DOHH2 (cell line): Measurements from ENCODE around the gene SPTBN4.

Source experiments
- H3F3A ChIP-seq: fragments of 200-600 bp; sonication (generic), shearing (Covaris generic); 2 replicates; pipeline ENCODE4 v1.6.0; 2016; ENCODE audit warnings: antibody characterized with exemption, mild to moderate bottlenecking; ENCODE audit not compliant: control insufficient read depth, insufficient read depth
- H3K27ac ChIP-seq: fragments of 200-600 bp; sonication (generic); 2 replicates; pipeline ENCODE4 v1.5.1; 2014; ENCODE audit warnings: low read depth, mild to moderate bottlenecking, low read length, moderate library complexity
- H3K27me3 ChIP-seq: fragments of 200-600 bp; sonication (generic); 2 replicates; pipeline ENCODE4 v1.6.1; 2014; ENCODE audit warnings: mild to moderate bottlenecking, low read length, mixed read lengths; ENCODE audit not compliant: control insufficient read depth
- H3K36me3 ChIP-seq: fragments of 200-600 bp; sonication (generic); 2 replicates; pipeline ENCODE4 v1.6.1; 2014; ENCODE audit warnings: mild to moderate bottlenecking, low read length, moderate library complexity, mixed read lengths; ENCODE audit not compliant: control insufficient read depth
- H3K4me1 ChIP-seq: fragments of 200-600 bp; sonication (generic); 2 replicates; pipeline ENCODE4 v1.6.1; 2014; ENCODE audit warnings: mild to moderate bottlenecking, low read length, mixed read lengths; ENCODE audit not compliant: control insufficient read depth
- H3K4me2 ChIP-seq: fragments of 200-600 bp; sonication (generic); 2 replicates; pipeline ENCODE4 v1.6.0; 2014; ENCODE audit warnings: mild to moderate bottlenecking, low read length, moderate library complexity
- H3K4me3 ChIP-seq: fragments of 200-600 bp; sonication (generic); 2 replicates; pipeline ENCODE4 v1.5.1; 2014; ENCODE audit warnings: mild to moderate bottlenecking, low read length, mixed read lengths
- H3K79me2 ChIP-seq: fragments of 200-600 bp; sonication (generic); 2 replicates; pipeline ENCODE4 v1.6.1; 2014; ENCODE audit warnings: mild to moderate bottlenecking, low read length, mixed read lengths; ENCODE audit not compliant: control insufficient read depth
- H3K9me2 ChIP-seq: fragments of 200-600 bp; sonication (generic); replicated peaks from 2 replicates; pipeline ENCODE4 v1.6.1; 2014; ENCODE audit warnings: mild to moderate bottlenecking, low read length, mixed read lengths; ENCODE audit not compliant: control insufficient read depth
- H3K9me3 ChIP-seq: fragments of 200-600 bp; sonication (generic); 2 replicates; pipeline ENCODE4 v1.6.1; 2014; ENCODE audit warnings: antibody characterized with exemption, low read length, mixed read lengths; ENCODE audit not compliant: control insufficient read depth, insufficient read depth
- H4K20me1 ChIP-seq: fragments of 200-600 bp; sonication (generic); 2 replicates; pipeline ENCODE4 v1.6.0; 2014; ENCODE audit warnings: low read depth, mild to moderate bottlenecking, antibody characterized with exemption, low read length, moderate library complexity; ENCODE audit not compliant: control insufficient read depth, insufficient read depth
- CTCF ChIP-seq: fragments of 200-600 bp; sonication (generic); IDR thresholded peaks from one replicate; pipeline ENCODE4 v1.5.1; 2014; ENCODE audit warnings: antibody characterized with exemption, mild to moderate bottlenecking, low read depth, low read length; ENCODE audit not compliant: poor library complexity, severe bottlenecking
- EZH2phosphoT487 ChIP-seq: fragments of 200-600 bp; sonication (generic); IDR thresholded peaks from 2 replicates; pipeline ENCODE4 v1.6.1; 2017; ENCODE audit warnings: borderline replicate concordance, mild to moderate bottlenecking, antibody characterized with exemption, low read length, moderate library complexity, mixed read lengths

Gene SPTBN4

GRCh38 chr19:40446263-40446784, 20.5 kb upstream of the SPTBN4 start:
- H3F3A ChIP-seq = peaks cover 5% of the 10 kb centered on the region
- no peaks in the 10 kb centered on the region for H3K27me3 ChIP-seq
- no peaks in the 10 kb centered on the region for H3K9me3 ChIP-seq
- no peaks in the 10 kb centered on the region for H4K20me1 ChIP-seq
- H3K9me2 ChIP-seq = no peaks in the 10 kb centered on the region
- peaks cover 18% of the 10 kb centered on the region for H3K4me1 ChIP-seq
- TF ChIP-seq CTCF (no peak), EZH2phosphoT487 (no peak)
- H3K36me3 ChIP-seq = peaks cover 16% of the 10 kb centered on the region
- no peak overlapping the region for H3K27ac ChIP-seq
- H3K79me2 ChIP-seq = peaks cover 23% of the 10 kb centered on the region
- no peak overlapping the region for H3K4me2 ChIP-seq
- no peak overlapping the region for H3K4me3 ChIP-seq

GRCh38 chr19:40449506-40449905, 17.3 kb upstream of the SPTBN4 start:
- H4K20me1 ChIP-seq = no peaks in the 10 kb centered on the region
- no peak overlapping the region for H3K27ac ChIP-seq
- H3K4me2 ChIP-seq = no peak overlapping the region
- no peak overlapping the region for H3K4me3 ChIP-seq
- no peaks in the 10 kb centered on the region for H3K9me3 ChIP-seq
- no peaks in the 10 kb centered on the region for H3F3A ChIP-seq
- H3K9me2 ChIP-seq = no peaks in the 10 kb centered on the region
- TF ChIP-seq CTCF (no peak), EZH2phosphoT487 (no peak)
- H3K79me2 ChIP-seq = no peaks in the 10 kb centered on the region
- peaks cover 6% of the 10 kb centered on the region for H3K4me1 ChIP-seq
- no peaks in the 10 kb centered on the region for H3K36me3 ChIP-seq
- H3K27me3 ChIP-seq = no peaks in the 10 kb centered on the region

- H3K79me2 ChIP-seq = no peaks in the 10 kb centered on the region
- H3K4me3 ChIP-seq = no peak overlapping the region
- H3K9me3 ChIP-seq = no peaks in the 10 kb centered on the region
- no peaks in the 10 kb centered on the region for H3K36me3 ChIP-seq
- H3K27ac ChIP-seq = no peak overlapping the region
- H3K4me1 ChIP-seq = no peaks in the 10 kb centered on the region
- H3K4me2 ChIP-seq = no peak overlapping the region
- H3K27me3 ChIP-seq = no peaks in the 10 kb centered on the region
- no peaks in the 10 kb centered on the region for H3F3A ChIP-seq
- no peaks in the 10 kb centered on the region for H3K9me2 ChIP-seq
- no peak for TF ChIP-seq CTCF
- TF ChIP-seq EZH2phosphoT487 = no peak
- H4K20me1 ChIP-seq = no peaks in the 10 kb centered on the region
Observed at GRCh38 chr19:40450664-40451063, 16.1 kb upstream of the SPTBN4 start.

GRCh38 chr19:40452016-40452415, 14.8 kb upstream of the SPTBN4 start:
- Histone ChIP-seq H3K9me3 (no peaks in the 10 kb centered on the region), H3F3A (no peaks in the 10 kb centered on the region), H3K4me1 (no peaks in the 10 kb centered on the region), H3K27me3 (no peaks in the 10 kb centered on the region), H4K20me1 (no peaks in the 10 kb centered on the region), H3K79me2 (no peaks in the 10 kb centered on the region), H3K27ac (no peak overlapping the region), H3K9me2 (no peaks in the 10 kb centered on the region), H3K4me2 (no peak overlapping the region), H3K4me3 (no peak overlapping the region), H3K36me3 (no peaks in the 10 kb centered on the region)
- TF ChIP-seq CTCF = no peak
- no peak for TF ChIP-seq EZH2phosphoT487
